HG03025 (cell line): ENCODE measurements around the gene FSHB.
A peak's percentile ranks its signal among the peaks of the same experiment; 100 is the strongest.
"Not testable (repeated sequence)": the region's sequence is repeated elsewhere in the genome, so short reads cannot be mapped to it uniquely, and the experiment has no call there.

Experiments used
- ATAC-seq: cut with Tn5 transposase; IDR thresholded peaks from one replicate; pipeline ENCODE4 v1.9.1; 2021; ENCODE audit warnings: mild to moderate bottlenecking, moderate library complexity; ENCODE audit not compliant: unreplicated experiment, low FRiP score

The FSHB gene

GRCh38 chr11:30230714-30231113 lies at the start of gene FSHB:
TSS of gene FSHB (plus strand) at chr11:30231014. CDS start at chr11:30231903, 889 bp downstream.
- no peak for ATAC-seq

GRCh38 chr11:30186748-30187147 lies 44.1 kb upstream of the FSHB start:
- ATAC-seq = no peak

- ATAC-seq = no peak
These were observed 38.2 kb upstream of the FSHB start for GRCh38 chr11:30192620-30193019.

GRCh38 chr11:30196400-30197206 lies 34.2 kb upstream of the FSHB start:
- ATAC-seq = peak; percentile 91

- ATAC-seq = no peak
These were observed 32.9 kb upstream of the FSHB start for GRCh38 chr11:30197869-30198268.

- not testable (repeated sequence) for ATAC-seq
These were observed 27.8 kb upstream of the FSHB start for GRCh38 chr11:30202989-30203388.

GRCh38 chr11:30203850-30204249 lies 27.0 kb upstream of the FSHB start:
- ATAC-seq = no peak

GRCh38 chr11:30206249-30206996 lies 24.4 kb upstream of the FSHB start:
- ATAC-seq = peak; percentile 94

- ATAC-seq = no peak
These were observed 20.5 kb upstream of the FSHB start for GRCh38 chr11:30210357-30210756.

- no peak for ATAC-seq
These were observed 14.3 kb upstream of the FSHB start for GRCh38 chr11:30216534-30216933.

GRCh38 chr11:30218278-30218677 lies 12.5 kb upstream of the FSHB start:
- no peak for ATAC-seq

- no peak for ATAC-seq
These were observed 5.2 kb upstream of the FSHB start for GRCh38 chr11:30225642-30226041.

GRCh38 chr11:30228323-30228884 lies 2.4 kb upstream of the FSHB start:
- ATAC-seq = no peak

- ATAC-seq = no peak
These were observed 8.2 kb downstream of the FSHB start for GRCh38 chr11:30239025-30239424.

GRCh38 chr11:30244265-30244664 lies 13.5 kb downstream of the FSHB start:
- ATAC-seq = no peak

GRCh38 chr11:30245621-30246020 lies 14.8 kb downstream of the FSHB start:
- no peak for ATAC-seq

GRCh38 chr11:30254307-30255298 lies 23.8 kb downstream of the FSHB start:
- ATAC-seq = no peak

- no peak for ATAC-seq
These were observed 24.8 kb downstream of the FSHB start for GRCh38 chr11:30255637-30256036.

GRCh38 chr11:30257058-30257457 lies 26.2 kb downstream of the FSHB start:
- ATAC-seq = no peak

GRCh38 chr11:30258679-30259078 lies 27.9 kb downstream of the FSHB start:
- ATAC-seq = no peak
